Esophagus muscularis mucosa (tissue), 4 donors: Measurements from ENCODE around the gene DDX56. TPM values are rescaled to one million over a fixed set of nuclear protein-coding genes. Genes with fewer than 3 reads are reported as not detected.

Experiments
- DNase-seq: peaks from one replicate; pipeline ENCODE4 v3.0.0-alpha.2; 2017; ENCODE audit errors: extremely low spot score
- H3K27ac ChIP-seq, 4 donors: fragments of 200-600 bp; sonication (generic); replicated peaks in 1 of 4; 1 replicate in 3 of 4; 2 replicates in 1 of 4; pipeline ENCODE4 v1.5.1; 2016 to 2019; ENCODE audit warnings: mild to moderate bottlenecking in 1 of 4
- H3K27me3 ChIP-seq, 4 donors: fragments of 200-600 bp; sonication (generic); one replicate each; pipeline versions ENCODE4 v1.5.1 to v1.6.0; 2016 to 2019
- H3K36me3 ChIP-seq, 4 donors: fragments of 200-600 bp; sonication (generic); one replicate each; pipeline ENCODE4 v1.5.1; 2016 to 2019
- H3K4me1 ChIP-seq, 4 donors: fragments of 200-600 bp; sonication (generic); one replicate each; pipeline ENCODE4 v1.5.1; 2016 to 2019
- H3K4me3 ChIP-seq, 4 donors: fragments of 200-600 bp; sonication (generic); 1 replicate in 2 of 4; 2 replicates in 2 of 4; pipeline ENCODE4 v1.5.1; 2016 to 2019; ENCODE audit warnings: mild to moderate bottlenecking in 4 of 4, moderate library complexity in 1 of 4
- H3K9me3 ChIP-seq, 4 donors: fragments of 200-600 bp; sonication (generic); 1 replicate in 3 of 4; 2 replicates in 1 of 4; pipeline ENCODE4 v1.5.1; 2016 to 2019
- EP300 ChIP-seq: sonication (generic); formaldehyde crosslinking; IDR thresholded peaks from one replicate; pipeline ENCODE4 v1.6.1; 2017; ENCODE audit warnings: antibody characterized with exemption
- POLR2A ChIP-seq: fragments of 450-650 bp; IDR thresholded peaks from one replicate; pipeline ENCODE4 v1.6.1; 2017; ENCODE audit warnings: antibody characterized with exemption, moderate library complexity, mild to moderate bottlenecking, low read depth
- POLR2AphosphoS5 ChIP-seq, 2 donors: sonication (generic); formaldehyde crosslinking; IDR thresholded peaks; one replicate each; pipeline ENCODE4 v1.6.1; 2017; ENCODE audit warnings: antibody characterized with exemption in 2 of 2
- WGBS: methylation state at CpG from one replicate; pipeline ENCODE4 v1.1.5; 2018; 5-methylcytosine and 5-hydroxymethylcytosine counted together
- intact Hi-C: fragments of 100-400 bp; cut with DNase I; formaldehyde crosslinking; loops from one replicate; pipeline ENCODE4 v1.15.1; 2023
- total RNA-seq, 4 donors: library from RNA; depleted of rRNA; stranded (reverse); fragments of >200 nt; gene quantifications; one replicate each; pipeline versions ENCODE4 v1.1.0 to v1.2.1, GENCODE V29; 2016
- TF ChIP-seq, protein P1 (sequence below), 3 experiments: fragments of 200-600 bp in 2 of 3; fragments of 450-650 bp in 1 of 3; sonication (generic) in 2 of 3; IDR thresholded peaks; one replicate each; pipeline ENCODE4 v1.5.1; 2017 to 2019; ENCODE audit warnings: antibody characterized with exemption in 3 of 3, mild to moderate bottlenecking in 2 of 3, moderate library complexity in 1 of 3

DDX56 gene
- total RNA-seq, 4 donors from 2014 or later = 35.3 to 54.2 (median 49.4) TPM

GRCh38 chr7:44618753-44619152, 45.0 kb upstream of the DDX56 start:
- TF ChIP-seq EP300 (no peak), POLR2AphosphoS5 (IDR thresholded peaks at IDR 0.05) (no peak), POLR2A (no peak)
- TF ChIP-seq, protein P1, sequence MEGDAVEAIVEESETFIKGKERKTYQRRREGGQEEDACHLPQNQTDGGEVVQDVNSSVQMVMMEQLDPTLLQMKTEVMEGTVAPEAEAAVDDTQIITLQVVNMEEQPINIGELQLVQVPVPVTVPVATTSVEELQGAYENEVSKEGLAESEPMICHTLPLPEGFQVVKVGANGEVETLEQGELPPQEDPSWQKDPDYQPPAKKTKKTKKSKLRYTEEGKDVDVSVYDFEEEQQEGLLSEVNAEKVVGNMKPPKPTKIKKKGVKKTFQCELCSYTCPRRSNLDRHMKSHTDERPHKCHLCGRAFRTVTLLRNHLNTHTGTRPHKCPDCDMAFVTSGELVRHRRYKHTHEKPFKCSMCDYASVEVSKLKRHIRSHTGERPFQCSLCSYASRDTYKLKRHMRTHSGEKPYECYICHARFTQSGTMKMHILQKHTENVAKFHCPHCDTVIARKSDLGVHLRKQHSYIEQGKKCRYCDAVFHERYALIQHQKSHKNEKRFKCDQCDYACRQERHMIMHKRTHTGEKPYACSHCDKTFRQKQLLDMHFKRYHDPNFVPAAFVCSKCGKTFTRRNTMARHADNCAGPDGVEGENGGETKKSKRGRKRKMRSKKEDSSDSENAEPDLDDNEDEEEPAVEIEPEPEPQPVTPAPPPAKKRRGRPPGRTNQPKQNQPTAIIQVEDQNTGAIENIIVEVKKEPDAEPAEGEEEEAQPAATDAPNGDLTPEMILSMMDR (IDR thresholded peaks at IDR 0.05) = no peak
- DNase-seq = no peak
- Histone ChIP-seq H3K9me3 (no peaks in the 10 kb centered on the region), H3K4me3 (no peak overlapping the region), H3K27ac (no peak overlapping the region), H3K27me3 (no peaks in the 10 kb centered on the region), H3K4me1 (peaks cover 55 to 91% (median 69%) of the 10 kb centered on the region in 4 donors), H3K36me3 (peaks cover 0 to 8% (median 0%) of the 10 kb centered on the region in 4 donors)
- WGBS = 78% methylated on average over 3 of the region's 3 CpGs
- intact Hi-C loops = no loop called here

- Histone ChIP-seq H3K4me3 (no peak overlapping the region), H3K36me3 (peaks cover 0 to 8% (median 0%) of the 10 kb centered on the region in 4 donors), H3K27me3 (no peaks in the 10 kb centered on the region), H3K27ac (no peak overlapping the region), H3K9me3 (no peaks in the 10 kb centered on the region), H3K4me1 (peaks cover 48 to 90% (median 67%) of the 10 kb centered on the region in 4 donors)
- DNase-seq = no peak
- 94% methylated on average over 1 of the region's 1 CpG for WGBS
- TF ChIP-seq POLR2AphosphoS5 (IDR thresholded peaks at IDR 0.05) = no peak
- TF ChIP-seq POLR2A = no peak
- TF ChIP-seq, protein P1 (IDR thresholded peaks at IDR 0.05) = no peak
- no peak for TF ChIP-seq EP300
- intact Hi-C loops = no loop called here
Observed at GRCh38 chr7:44618045-44618444, 44.3 kb upstream of the DDX56 start.

DNA sequence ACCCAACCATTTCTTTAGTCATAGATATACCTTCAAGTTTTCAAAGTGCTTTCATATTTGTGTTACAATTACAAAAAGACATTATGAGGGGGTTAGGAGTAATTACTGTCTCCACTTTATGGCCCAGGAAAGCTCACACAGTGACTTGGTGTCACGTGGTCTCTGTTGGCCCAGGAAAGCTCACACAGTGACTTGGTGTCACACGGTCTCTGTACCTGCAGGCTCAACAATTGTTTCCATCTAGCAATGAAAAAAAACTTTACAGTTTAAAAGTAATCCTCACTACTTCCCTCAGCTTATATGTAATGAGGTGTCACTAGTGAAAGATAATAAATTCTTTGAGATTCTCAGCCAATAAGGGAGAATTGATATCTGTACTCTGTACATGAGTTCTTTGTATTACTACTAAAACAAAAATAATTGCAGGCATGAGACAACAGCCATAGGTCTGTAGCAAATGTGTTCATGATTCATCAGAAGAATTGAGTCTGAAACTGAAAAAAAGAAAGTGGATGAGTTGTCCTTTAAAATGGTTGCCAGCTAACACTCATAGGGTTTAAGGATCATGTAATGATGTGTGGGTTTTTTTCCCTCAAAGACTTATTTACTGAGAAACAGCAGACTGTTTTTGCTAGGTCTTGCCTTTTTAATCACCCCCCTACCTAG, 43.6 kb upstream of the DDX56 start:
- WGBS = 91% methylated on average over 2 of the region's 2 CpGs
- no peak for DNase-seq
- TF ChIP-seq POLR2A = no peak
- no peak for TF ChIP-seq POLR2AphosphoS5 (IDR thresholded peaks at IDR 0.05)
- TF ChIP-seq, protein P1 (IDR thresholded peaks at IDR 0.05) = no peak
- TF ChIP-seq EP300 = no peak
- Histone ChIP-seq H3K4me1 (peaks cover 43 to 90% (median 60%) of the 10 kb centered on the region in 4 donors), H3K27me3 (no peaks in the 10 kb centered on the region), H3K36me3 (peaks cover 0 to 8% (median 0%) of the 10 kb centered on the region in 4 donors), H3K27ac (no peak overlapping the region), H3K4me3 (no peak overlapping the region), H3K9me3 (no peaks in the 10 kb centered on the region)
- intact Hi-C loops = no loop called here

DNA sequence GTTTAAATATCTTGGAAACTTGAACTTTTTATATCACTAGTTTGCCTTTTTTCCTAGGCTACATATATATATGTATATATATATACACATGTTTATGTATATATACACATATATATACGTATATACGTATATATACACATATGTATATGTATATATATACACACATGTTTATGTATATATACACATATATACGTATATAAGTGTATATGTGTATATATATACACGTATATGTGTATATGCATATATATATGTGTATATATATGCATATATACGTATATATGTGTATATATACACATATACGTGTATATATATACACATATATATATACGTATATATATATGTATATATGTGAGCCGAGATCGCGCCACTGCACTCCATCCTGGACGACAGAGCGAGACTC, 42.8 kb upstream of the DDX56 start:
- peaks cover 35 to 86% (median 52%) of the 10 kb centered on the region in 4 donors for H3K4me1 ChIP-seq
- TF ChIP-seq, protein P1 (IDR thresholded peaks at IDR 0.05) = no peak
- TF ChIP-seq POLR2A = no peak
- WGBS = 83% methylated on average over 12 of the region's 12 CpGs
- no peaks in the 10 kb centered on the region for H3K9me3 ChIP-seq
- H3K27me3 ChIP-seq = no peaks in the 10 kb centered on the region
- DNase-seq = no peak
- H3K36me3 ChIP-seq = peaks cover 0 to 8% (median 0%) of the 10 kb centered on the region in 4 donors
- intact Hi-C loops = no loop called here
- H3K4me3 ChIP-seq = no peak overlapping the region
- H3K27ac ChIP-seq = no peak overlapping the region

DNA sequence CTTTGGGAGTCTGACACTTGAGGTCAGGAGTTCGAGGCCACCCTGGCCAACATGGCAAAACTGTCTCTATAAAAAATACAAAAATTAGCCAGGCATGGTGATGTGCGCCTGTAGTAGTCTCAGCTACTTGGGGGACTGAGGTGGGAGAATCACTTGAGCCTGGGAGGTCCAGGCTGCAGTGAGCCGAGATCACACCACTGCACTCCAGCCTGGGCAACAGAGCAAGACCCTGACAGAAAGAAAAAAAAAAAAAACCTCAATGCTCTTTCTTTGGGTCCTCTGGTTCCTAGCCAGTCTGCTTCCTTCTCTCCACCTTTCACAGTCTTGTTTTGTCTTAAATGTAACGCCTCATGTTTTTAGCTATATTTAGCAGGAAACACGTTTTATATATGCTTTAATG, 42.1 kb upstream of the DDX56 start:
- Histone ChIP-seq H3K27ac (peak overlapping the region; percentile 4 to 39 (median 27)), H3K27me3 (no peaks in the 10 kb centered on the region), H3K4me1 (peaks cover 28 to 85% (median 45%) of the 10 kb centered on the region in 4 donors), H3K36me3 (peaks cover 0 to 8% (median 0%) of the 10 kb centered on the region in 4 donors), H3K9me3 (no peaks in the 10 kb centered on the region), H3K4me3 (no peak overlapping the region)
- TF ChIP-seq, protein P1 (IDR thresholded peaks at IDR 0.05) = no peak
- TF ChIP-seq POLR2A = no peak
- 73% methylated on average over 5 of the region's 5 CpGs for WGBS
- DNase-seq = no peak
- intact Hi-C loops = no loop called here
